Measurements from ENCODE around the gene B4GALNT2. TPM values are rescaled to one million over a fixed set of nuclear protein-coding genes. Genes with fewer than 3 reads are reported as not detected.

B4GALNT2 gene
- total RNA-seq, 2 experiments from 2014 or later, result 0.06 to 0.16 TPM

- Histone ChIP-seq H3K36me3 (ENCODE audit: insufficient read depth, low read length) (peaks cover 16% of the 10 kb centered on the region), H3K9me3 (ENCODE audit: control insufficient read depth in 1 of 2, insufficient read depth in 1 of 2, low read length in 2 of 2) (no peaks in the 10 kb centered on the region), H3K27ac (ENCODE audit: low read depth in 1 of 2, low read length in 2 of 2) (no peak overlapping the region), H3K4me3 (ENCODE audit: low read length) (peak overlapping the region; percentile 49), H3K4me1 (ENCODE audit: insufficient read depth, low read length) (peaks cover 52% of the 10 kb centered on the region), H3K27me3 (ENCODE audit: control insufficient read depth in 1 of 2, insufficient read depth in 2 of 2, low read length in 2 of 2) (peaks cover 0 to 4% of the 10 kb centered on the region in 2 experiments)
- Mint-ChIP-seq H3K4me3 (peak overlapping the region; percentile 74), H3K36me3 (ENCODE audit: low read depth) (peaks cover 22% of the 10 kb centered on the region), H3K27me3 (peaks cover 7% of the 10 kb centered on the region), H3K9me3 (no peaks in the 10 kb centered on the region), H3K27ac (peak overlapping the region; percentile 43), H3K4me1 (ENCODE audit: low read depth) (peaks cover 40% of the 10 kb centered on the region)
- peak; percentile 85 for TF ChIP-seq CTCF (IDR thresholded peaks at IDR 0.05)
- intact Hi-C loops (cut with DNase I, micrococcal nuclease), result loop anchor here in 1 of 2 experiments (2.0 kb wide), 1 partner anchor 13 kb away; the partner anchor contains the start of genes ABI3 and GNGT2
- peak; percentile 23 for ATAC-seq (ENCODE audit: poor library complexity)
- CTCF ChIA-PET, result interaction anchor here (0.7 to 5.2 kb wide), 4 partner anchors 15 to 43 kb away, joined by 3 to 48 read pairs (median 5); no protein-coding TSS in a partner anchor
- DNase-seq, result peak; percentile 46 to 78 (median 59)
- POLR2A ChIA-PET, result interaction anchor here (1.1 to 6.6 kb wide), 4 partner anchors 10 to 31 kb away, joined by 5 to 64 read pairs (median 5); no protein-coding TSS in a partner anchor
Observed at GRCh38 chr17:49223517-49224197, 91.1 kb downstream of the B4GALNT2 start.

DNA sequence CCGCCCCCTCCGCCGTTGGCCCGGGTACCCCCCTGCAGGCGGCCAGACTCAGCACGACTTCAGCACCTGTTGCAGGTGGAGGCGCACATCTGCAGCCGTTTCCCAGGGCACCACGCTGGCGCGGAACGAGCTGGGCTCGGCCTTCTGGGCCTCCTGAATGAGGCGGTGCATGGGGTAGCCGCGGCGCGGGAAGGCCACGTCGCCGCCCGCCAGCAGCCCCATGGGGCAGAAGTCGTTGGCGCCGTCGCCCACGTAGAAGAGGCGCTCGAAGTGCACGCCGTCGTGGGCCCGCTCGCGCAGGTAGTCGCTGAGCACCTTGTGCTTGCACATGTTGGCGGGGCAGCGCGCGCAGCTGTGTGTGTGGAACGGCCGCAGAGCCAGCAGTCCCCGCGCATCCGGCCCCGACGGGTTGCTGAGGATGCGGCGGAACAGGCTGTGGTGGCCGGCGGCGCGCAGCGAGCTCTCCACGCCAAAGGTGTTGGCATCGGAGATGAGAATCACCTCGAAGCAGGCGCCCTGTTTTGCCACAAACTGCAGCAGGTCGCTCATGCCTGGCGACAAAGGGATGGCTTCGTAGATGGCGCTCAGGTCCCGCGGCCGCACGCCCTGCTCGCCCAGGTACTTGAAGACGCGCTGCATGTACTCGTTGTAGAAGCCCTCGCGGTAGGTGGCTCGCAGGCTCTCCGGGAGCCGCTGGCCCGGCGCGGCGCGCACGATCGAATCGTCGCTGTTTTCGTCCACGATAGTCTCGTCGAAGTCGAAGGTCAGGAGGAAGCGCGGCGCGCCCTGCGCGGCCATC is 91.8 kb downstream of the B4GALNT2 start:
- no peak for TF ChIP-seq CTCF (IDR thresholded peaks at IDR 0.05)
- H3K27ac Mint-ChIP-seq, result no peak overlapping the region
- peaks cover 45% of the 10 kb centered on the region for H3K4me1 ChIP-seq (ENCODE audit: insufficient read depth, low read length)
- peaks cover 33% of the 10 kb centered on the region for H3K4me1 Mint-ChIP-seq (ENCODE audit: low read depth)
- H3K36me3 ChIP-seq (ENCODE audit: insufficient read depth, low read length), result peaks cover 16% of the 10 kb centered on the region
- ChIA-PET CTCF (interaction anchor here (0.7 to 5.2 kb wide), 4 partner anchors 16 to 44 kb away, joined by 3 to 48 read pairs (median 5); no protein-coding TSS in a partner anchor), POLR2A (interaction anchor here (0.7 to 6.6 kb wide), 5 partner anchors 10 to 35 kb away, joined by 3 to 64 read pairs (median 5); no protein-coding TSS in a partner anchor)
- H3K36me3 Mint-ChIP-seq (ENCODE audit: low read depth), result peaks cover 17% of the 10 kb centered on the region
- peaks cover 7% of the 10 kb centered on the region for H3K27me3 Mint-ChIP-seq
- H3K4me3 Mint-ChIP-seq, result peak overlapping the region; percentile 74
- H3K9me3 Mint-ChIP-seq, result no peaks in the 10 kb centered on the region
- H3K9me3 ChIP-seq (ENCODE audit: control insufficient read depth in 1 of 2, insufficient read depth in 1 of 2, low read length in 2 of 2), result no peaks in the 10 kb centered on the region
- H3K27ac ChIP-seq (ENCODE audit: low read depth in 1 of 2, low read length in 2 of 2), result no peak overlapping the region
- intact Hi-C loops (cut with DNase I, micrococcal nuclease), result loop anchor here in 1 of 2 experiments (2.0 kb wide), 1 partner anchor 14 kb away; the partner anchor contains the start of genes ABI3 and GNGT2
- peak overlapping the region; percentile 49 for H3K4me3 ChIP-seq (ENCODE audit: low read length)
- DNase-seq (peak in 13 of 14 experiments; percentile 23 to 78 (median 45)), ATAC-seq (ENCODE audit: poor library complexity) (peak; percentile 52)
- H3K27me3 ChIP-seq (ENCODE audit: control insufficient read depth in 1 of 2, insufficient read depth in 2 of 2, low read length in 2 of 2), result peaks cover 4 to 5% of the 10 kb centered on the region in 2 experiments

DNA sequence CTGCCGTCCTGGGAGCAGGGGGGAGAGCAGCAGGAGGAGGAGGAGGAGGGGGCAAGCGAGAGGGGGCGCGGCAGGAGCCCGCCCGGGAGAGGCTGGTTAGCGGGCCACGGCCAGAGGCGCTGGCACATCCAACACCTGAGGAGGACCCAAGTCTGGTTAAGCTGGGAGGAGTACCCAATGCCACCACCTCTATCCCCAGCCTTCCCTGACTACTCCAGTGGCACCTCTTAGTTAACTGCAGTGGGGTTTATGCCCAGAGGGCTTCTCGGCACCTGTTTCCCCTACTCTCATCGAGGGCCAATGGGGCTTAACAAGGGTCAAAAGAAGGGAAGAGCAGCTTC is 92.4 kb downstream of the B4GALNT2 start:
- ATAC-seq (ENCODE audit: poor library complexity), result no peak
- intact Hi-C loops (cut with DNase I, micrococcal nuclease), result loop anchor here (1.0 to 2.0 kb wide), 2 partner anchors 14 to 33 kb away; partner anchors contain the start of genes ABI3 (in 1 of the 2) and GNGT2 (in 1 of the 2)
- no peak overlapping the region for H3K27ac ChIP-seq (ENCODE audit: low read depth in 1 of 2, low read length in 2 of 2)
- H3K4me1 Mint-ChIP-seq (ENCODE audit: low read depth), result peaks cover 28% of the 10 kb centered on the region
- H3K27me3 ChIP-seq (ENCODE audit: control insufficient read depth in 1 of 2, insufficient read depth in 2 of 2, low read length in 2 of 2), result peaks cover 9 to 10% of the 10 kb centered on the region in 2 experiments
- ChIA-PET POLR2A (interaction anchor here (0.7 to 6.6 kb wide), 4 partner anchors 15 to 34 kb away, joined by 3 to 64 read pairs (median 5); no protein-coding TSS in a partner anchor), CTCF (interaction anchor here (5.2 kb wide), 1 partner anchor 44 kb away, joined by 48 read pairs; no protein-coding TSS in a partner anchor)
- H3K36me3 ChIP-seq (ENCODE audit: insufficient read depth, low read length), result peaks cover 14% of the 10 kb centered on the region
- no peaks in the 10 kb centered on the region for H3K9me3 Mint-ChIP-seq
- H3K4me1 ChIP-seq (ENCODE audit: insufficient read depth, low read length), result peaks cover 44% of the 10 kb centered on the region
- H3K9me3 ChIP-seq (ENCODE audit: control insufficient read depth in 1 of 2, insufficient read depth in 1 of 2, low read length in 2 of 2), result no peaks in the 10 kb centered on the region
- H3K4me3 ChIP-seq (ENCODE audit: low read length), result peak overlapping the region; percentile 49
- H3K36me3 Mint-ChIP-seq (ENCODE audit: low read depth), result peaks cover 17% of the 10 kb centered on the region
- no peak for TF ChIP-seq CTCF (IDR thresholded peaks at IDR 0.05)
- no peak overlapping the region for H3K27ac Mint-ChIP-seq
- H3K27me3 Mint-ChIP-seq, result peaks cover 7% of the 10 kb centered on the region
- peak overlapping the region; percentile 68 for H3K4me3 Mint-ChIP-seq
- DNase-seq, result no peak

Data from CD4-positive, alpha-beta T cell (primary cell).